Heart left ventricle (tissue), 13 donors: ENCODE results near the gene ADGRG2.

Experiments used
- CTCF ChIP-seq, 12 donors: fragments of 200-600 bp; sonication (generic) in 4 of 12; IDR thresholded peaks; one replicate each; pipeline versions ENCODE4 v1.5.0 to v1.8.0; 2018 to 2022; ENCODE audit warnings: antibody characterized with exemption in 12 of 12, mild to moderate bottlenecking in 5 of 12
- POLR2A ChIP-seq, 2 donors: fragments of 450-650 bp; IDR thresholded peaks; one replicate each; pipeline ENCODE4 v1.6.1; 2017; ENCODE audit warnings: antibody characterized with exemption in 2 of 2, mild to moderate bottlenecking in 2 of 2, moderate library complexity in 2 of 2
- donor health status: ischemic (EF 13 %, LVEDD 7.1; RV severe dilation, severe dysfunction).
- donor health status: DM: no; HTN: yes; CAD: no.
- donor health status: DM: no; HTN: no; CAD: no.
- donor health status: ischemic (EF 25% LVEDD 6.9; RV normal size, moderate dysfunction).
- donor health status: ischemic (EF 25% LVEDD 5.7; RV mildly dilated, moderate dysfunction).
- donor health status: ischemic (EF 35%, LVEDD 5.7; RV mildly dilated, moderate dysfunction).
- donor health status: nonischemic (EF 11% LVEDD 7.7; RV severe dilation, severe dysfunction).
- donor health status: DM: yes; HTN: yes; CAD: no.
- donor health status: PGD.
- donor health status: ischemic (EF 29% LVEDD 5.4; RV normal size, mild dysfunction).
- donor health status: nonischemic (EF 23%, LVEDD 6.1; RV moderate dilation, normal function).

GRCh38 chrX:19127649-19128168 is 5.4 kb upstream of the ADGRG2 start:
- TF ChIP-seq CTCF (IDR thresholded peaks at IDR 0.05): no peak
- TF ChIP-seq POLR2A (IDR thresholded peaks at IDR 0.05): no peak
